RWPE2 (cell line): ENCODE results near the gene ADAMTSL2.

Experiments
- ATAC-seq: fragments of 200-7000 bp; cut with Tn5 transposase; 3 replicates; pipeline ENCODE4 v1.9.1; 2021; ENCODE audit warnings: low read depth
- DNase-seq: peaks from one replicate; pipeline ENCODE4 v3.0.0-alpha.2; 2020; ENCODE audit warnings: low spot score
- H3K27ac ChIP-seq: fragments of 450-650 bp; 2 replicates; pipeline ENCODE4 v1.5.1; 2017; ENCODE audit warnings: mild to moderate bottlenecking; ENCODE audit not compliant: poor library complexity, severe bottlenecking
- H3K27me3 ChIP-seq: fragments of 250-450 bp; sonication (Bioruptor Pico); 2 replicates; pipeline ENCODE4 v1.5.1; 2021; ENCODE audit warnings: mild to moderate bottlenecking, moderate library complexity; ENCODE audit not compliant: insufficient read depth, poor library complexity, severe bottlenecking
- H3K36me3 ChIP-seq: fragments of 250-450 bp; sonication (Bioruptor Pico); 2 replicates; pipeline ENCODE4 v1.5.1; 2020; ENCODE audit warnings: low read depth, mild to moderate bottlenecking, moderate library complexity
- H3K4me1 ChIP-seq: fragments of 250-450 bp; sonication (Bioruptor Pico); 2 replicates; pipeline ENCODE4 v1.5.1; 2021; ENCODE audit warnings: mild to moderate bottlenecking, moderate library complexity; ENCODE audit not compliant: insufficient read depth, poor library complexity, severe bottlenecking
- H3K4me3 ChIP-seq: fragments of 250-450 bp; sonication (Bioruptor Pico); 2 replicates; pipeline ENCODE4 v1.5.1; 2021; ENCODE audit warnings: mild to moderate bottlenecking, moderate library complexity; ENCODE audit not compliant: severe bottlenecking
- H3K9me3 ChIP-seq: fragments of 250-450 bp; sonication (Bioruptor Pico); 2 replicates; pipeline ENCODE4 v1.5.1; 2021; ENCODE audit warnings: mild to moderate bottlenecking, moderate library complexity; ENCODE audit not compliant: severe bottlenecking
- TF ChIP-seq, protein P1 (sequence below): fragments of 450-650 bp; IDR thresholded peaks from one replicate; pipeline ENCODE4 v1.5.1; 2017; ENCODE audit warnings: mild to moderate bottlenecking, moderate library complexity; ENCODE audit not compliant: poor library complexity, severe bottlenecking

Gene ADAMTSL2

DNA sequence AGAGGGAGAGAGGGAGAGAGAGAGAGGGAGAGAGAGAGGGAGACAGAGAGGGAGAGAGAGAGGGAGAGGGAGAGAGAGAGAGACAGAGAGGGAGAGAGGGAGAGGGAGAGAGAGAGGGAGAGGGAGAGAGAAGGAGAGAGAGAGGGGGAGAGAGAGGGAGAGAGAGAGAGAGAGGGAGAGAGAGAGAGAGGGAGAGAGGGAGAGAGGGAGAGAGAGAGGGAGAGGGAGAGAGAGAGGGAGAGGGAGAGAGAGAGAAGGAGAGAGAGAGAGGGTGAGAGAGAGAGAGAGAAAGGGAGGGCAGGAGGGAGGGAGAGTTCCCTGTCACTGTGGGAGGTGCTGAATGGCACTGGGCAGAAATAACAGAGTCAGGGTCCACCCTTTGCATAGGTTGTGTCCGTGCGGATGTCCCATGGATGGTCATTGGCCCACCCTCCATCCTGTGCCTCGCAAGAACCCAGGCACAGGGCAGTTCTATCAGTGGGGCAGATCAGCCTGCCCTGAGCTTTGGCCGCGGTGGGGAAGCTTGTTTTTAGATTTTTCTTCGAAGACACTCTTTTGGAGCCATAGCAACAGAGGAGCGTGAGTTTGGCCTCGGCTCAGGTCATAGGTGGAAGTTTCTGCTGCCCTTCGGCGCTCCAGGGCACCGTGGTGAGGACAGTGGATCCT, 30.1 kb downstream of the ADAMTSL2 start:
- Histone ChIP-seq H3K27ac (no peak overlapping the region), H3K36me3 (no peaks in the 10 kb centered on the region), H3K9me3 (no peaks in the 10 kb centered on the region), H3K4me1 (no peaks in the 10 kb centered on the region), H3K27me3 (peaks cover 11% of the 10 kb centered on the region), H3K4me3 (no peak overlapping the region)
- TF ChIP-seq, protein P1, sequence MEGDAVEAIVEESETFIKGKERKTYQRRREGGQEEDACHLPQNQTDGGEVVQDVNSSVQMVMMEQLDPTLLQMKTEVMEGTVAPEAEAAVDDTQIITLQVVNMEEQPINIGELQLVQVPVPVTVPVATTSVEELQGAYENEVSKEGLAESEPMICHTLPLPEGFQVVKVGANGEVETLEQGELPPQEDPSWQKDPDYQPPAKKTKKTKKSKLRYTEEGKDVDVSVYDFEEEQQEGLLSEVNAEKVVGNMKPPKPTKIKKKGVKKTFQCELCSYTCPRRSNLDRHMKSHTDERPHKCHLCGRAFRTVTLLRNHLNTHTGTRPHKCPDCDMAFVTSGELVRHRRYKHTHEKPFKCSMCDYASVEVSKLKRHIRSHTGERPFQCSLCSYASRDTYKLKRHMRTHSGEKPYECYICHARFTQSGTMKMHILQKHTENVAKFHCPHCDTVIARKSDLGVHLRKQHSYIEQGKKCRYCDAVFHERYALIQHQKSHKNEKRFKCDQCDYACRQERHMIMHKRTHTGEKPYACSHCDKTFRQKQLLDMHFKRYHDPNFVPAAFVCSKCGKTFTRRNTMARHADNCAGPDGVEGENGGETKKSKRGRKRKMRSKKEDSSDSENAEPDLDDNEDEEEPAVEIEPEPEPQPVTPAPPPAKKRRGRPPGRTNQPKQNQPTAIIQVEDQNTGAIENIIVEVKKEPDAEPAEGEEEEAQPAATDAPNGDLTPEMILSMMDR = no peak
- ATAC-seq (no peak), DNase-seq (no peak)

DNA sequence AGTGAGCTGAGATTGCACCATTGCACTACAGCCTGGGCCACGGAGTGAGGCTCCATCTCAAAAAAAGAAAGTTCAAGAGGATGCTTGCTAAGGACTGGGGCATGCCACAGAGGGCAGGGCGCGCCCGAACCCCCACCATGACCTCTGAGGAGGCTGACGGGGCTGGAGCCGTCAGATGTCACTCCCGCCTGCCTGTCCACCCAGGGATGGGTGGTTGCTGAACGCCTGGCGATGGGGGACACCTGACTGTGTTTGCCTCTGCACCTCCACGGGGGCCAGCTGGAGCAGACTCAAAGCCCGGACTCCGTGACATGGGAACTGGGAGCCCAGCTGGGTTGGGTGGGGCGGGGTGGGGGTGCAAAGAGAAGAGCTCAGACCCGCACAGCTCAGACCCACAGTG, 31.9 kb downstream of the ADAMTSL2 start:
- ATAC-seq (no peak), DNase-seq (no peak)
- Histone ChIP-seq H3K27me3 (peaks cover 2% of the 10 kb centered on the region), H3K4me1 (no peaks in the 10 kb centered on the region), H3K4me3 (no peak overlapping the region), H3K9me3 (no peaks in the 10 kb centered on the region), H3K36me3 (no peaks in the 10 kb centered on the region), H3K27ac (no peak overlapping the region)
- TF ChIP-seq, protein P1 = no peak

DNA sequence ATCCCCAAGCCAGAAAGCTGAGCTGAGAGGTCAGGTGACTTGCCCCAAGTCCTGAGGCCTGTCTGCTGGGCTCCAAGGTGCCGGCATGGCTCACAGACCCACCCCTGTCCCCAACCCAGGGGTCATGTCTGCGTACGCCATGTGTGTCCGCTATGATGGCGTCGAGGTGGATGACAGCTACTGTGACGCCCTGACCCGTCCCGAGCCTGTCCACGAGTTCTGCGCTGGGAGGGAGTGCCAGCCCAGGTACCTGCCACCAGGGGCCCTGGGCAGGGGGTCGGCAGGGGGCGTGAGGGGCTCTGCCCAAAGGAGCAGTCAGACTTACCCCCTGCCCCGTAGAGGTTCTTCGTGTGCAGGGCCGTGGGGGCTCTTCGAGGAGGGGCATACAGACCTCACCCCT, 32.3 kb downstream of the ADAMTSL2 start:
- H3K27me3 ChIP-seq = peaks cover 6% of the 10 kb centered on the region
- no peaks in the 10 kb centered on the region for H3K36me3 ChIP-seq
- TF ChIP-seq, protein P1 = no peak
- ATAC-seq (no peak), DNase-seq (no peak)
- no peaks in the 10 kb centered on the region for H3K9me3 ChIP-seq
- H3K4me1 ChIP-seq = no peaks in the 10 kb centered on the region
- no peak overlapping the region for H3K4me3 ChIP-seq
- H3K27ac ChIP-seq = no peak overlapping the region

DNA sequence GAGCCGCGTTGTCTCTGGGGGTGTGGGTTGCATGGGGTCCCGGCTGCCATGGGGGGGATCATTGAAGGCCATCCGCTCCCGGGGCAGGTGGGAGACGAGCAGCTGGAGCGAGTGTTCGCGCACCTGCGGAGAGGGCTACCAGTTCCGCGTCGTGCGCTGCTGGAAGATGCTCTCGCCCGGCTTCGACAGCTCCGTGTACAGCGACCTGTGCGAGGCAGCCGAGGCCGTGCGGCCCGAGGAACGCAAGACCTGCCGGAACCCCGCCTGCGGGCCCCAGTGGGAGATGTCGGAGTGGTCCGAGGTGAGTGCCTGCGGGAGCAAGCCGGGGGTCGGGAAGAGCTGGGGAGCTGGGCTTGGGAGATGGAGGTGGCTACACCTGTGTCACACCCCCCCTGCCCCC, 33.7 kb downstream of the ADAMTSL2 start:
- TF ChIP-seq, protein P1 = no peak
- ATAC-seq (no peak), DNase-seq (no peak)
- no peaks in the 10 kb centered on the region for H3K36me3 ChIP-seq
- no peaks in the 10 kb centered on the region for H3K9me3 ChIP-seq
- no peaks in the 10 kb centered on the region for H3K4me1 ChIP-seq
- no peak overlapping the region for H3K27ac ChIP-seq
- no peak overlapping the region for H3K4me3 ChIP-seq
- peaks cover 15% of the 10 kb centered on the region for H3K27me3 ChIP-seq

DNA sequence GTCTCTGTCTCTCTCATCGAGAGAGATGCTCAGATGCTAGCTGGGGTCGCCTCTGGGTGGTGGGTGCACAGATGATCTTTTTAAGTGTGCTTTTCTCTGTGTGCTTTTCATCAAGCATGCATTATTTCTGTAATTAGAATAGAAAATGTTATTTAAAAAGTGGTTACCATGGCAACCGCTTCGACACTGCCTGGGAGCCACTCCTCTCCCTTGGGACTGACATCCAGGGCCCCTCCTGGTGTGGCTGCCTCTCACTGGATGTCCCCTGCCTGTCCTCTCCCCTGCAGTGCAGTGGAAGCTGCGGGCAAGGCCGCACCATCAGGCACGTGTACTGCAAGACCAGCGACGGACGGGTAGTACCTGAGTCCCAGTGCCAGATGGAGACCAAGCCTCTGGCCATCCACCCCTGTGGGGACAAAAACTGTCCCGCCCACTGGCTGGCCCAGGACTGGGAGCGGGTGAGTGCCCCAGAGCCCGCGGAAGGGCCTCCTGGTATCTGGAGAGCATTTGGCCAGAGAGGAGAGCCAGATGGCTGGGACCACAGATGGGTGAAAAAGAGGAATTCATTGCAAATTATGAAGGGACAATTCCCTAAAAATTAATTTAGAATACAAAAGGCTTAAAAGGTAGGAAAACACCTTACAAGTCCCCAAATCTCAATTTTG, 34.7 kb downstream of the ADAMTSL2 start:
- ATAC-seq (no peak), DNase-seq (no peak)
- Histone ChIP-seq H3K4me1 (no peaks in the 10 kb centered on the region), H3K4me3 (no peak overlapping the region), H3K36me3 (no peaks in the 10 kb centered on the region), H3K27ac (no peak overlapping the region), H3K9me3 (no peaks in the 10 kb centered on the region), H3K27me3 (peaks cover 22% of the 10 kb centered on the region)
- TF ChIP-seq, protein P1 = no peak
